ENCODE data around the gene FAM181A.

- TF ChIP-seq CTCF (conservative IDR thresholded peaks at IDR 0.05), result no peak
- TF ChIP-seq EZH2 (IDR thresholded peaks at IDR 0.05; ENCODE audit: low read depth), result no peak
Observed at GRCh38 chr14:93953263-93953662, 26.1 kb downstream of the FAM181A start.
